ENCODE measurements around the gene DNAH2. TPM values are rescaled to one million over a fixed set of nuclear protein-coding genes. Genes with fewer than 3 reads are reported as not detected.

DNAH2 gene
- total and polyA plus RNA-seq, 2 of the 4 experiments (the other 2 are of a cell fraction), result under 0.01 to 0.02 TPM

- intact Hi-C loops (cut with micrococcal nuclease), result no loop called here
- no peaks in the 10 kb centered on the region for H3K9me3 ChIP-seq (ENCODE audit: control insufficient read depth, insufficient read depth, low read length)
- H3K4me3 ChIP-seq (ENCODE audit: insufficient read depth, low read depth, low read length), result no peak overlapping the region
- H3K56ac ChIP-seq (ENCODE audit: extremely low read depth, insufficient read depth, low read length), result no peak overlapping the region
- no peak overlapping the region for H2AK9ac ChIP-seq (replicated peaks; ENCODE audit: low read depth, low read length, poor library complexity)
- H3K27me3 ChIP-seq (ENCODE audit: control insufficient read depth, insufficient read depth, low read length), result peaks cover 20% of the 10 kb centered on the region
- H3K23ac ChIP-seq (ENCODE audit: low read depth, low read length), result no peak overlapping the region
- no peak overlapping the region for H3K4ac ChIP-seq (ENCODE audit: low read depth, low read length)
- no peak overlapping the region for H4K91ac ChIP-seq (ENCODE audit: insufficient read depth, low read depth, low read length)
- in situ Hi-C loops (cut with MboI; ENCODE audit: low sequenced_read_pairs), result no loop called here
- no peak for DNase-seq
- POLR2A ChIA-PET (ENCODE audit: unreplicated experiment), result no interaction called here
- no peak for ATAC-seq (ENCODE audit: low read depth)
- H3K79me1 ChIP-seq (ENCODE audit: low read depth in 1 of 2, low read length in 2 of 2), result no peaks in the 10 kb centered on the region
- CTCF ChIA-PET, result no interaction called here
- H3K4me1 ChIP-seq (ENCODE audit: control insufficient read depth, insufficient read depth, low read length), result no peaks in the 10 kb centered on the region; the same call in 1 of the 2 replicates
- WGBS, 2 experiments (ENCODE audit: extremely low coverage in 2 of 2, insufficient read length in 1 of 2), result no CpG with 5 or more reads among the region's 3 CpGs
- BruUV-seq (replicated peaks), result no TSS peak
- dilution Hi-C loops (cut with HindIII; ENCODE audit: low sequenced_read_pairs, unreplicated experiment), result no loop called here
- no peaks in the 10 kb centered on the region for H3K9me1 ChIP-seq (ENCODE audit: insufficient read depth, low read length)
- H2BK20ac ChIP-seq (ENCODE audit: low read depth, low read length), result no peak overlapping the region
- H2BK5ac ChIP-seq (ENCODE audit: low read depth, low read length, poor library complexity, severe bottlenecking), result no peak overlapping the region
- no peak overlapping the region for H2AK5ac ChIP-seq (ENCODE audit: low read depth, low read length)
- H3K14ac ChIP-seq (replicated peaks; ENCODE audit: low read depth, low read length), result no peak overlapping the region
- H4K8ac ChIP-seq (ENCODE audit: low read depth in 2 of 2, low read length in 2 of 2), result no peak overlapping the region
- no peak overlapping the region for H2BK15ac ChIP-seq (ENCODE audit: low read depth, low read length)
- TF ChIP-seq BHLHE40 (IDR thresholded peaks at IDR 0.05; ENCODE audit: low read depth, low read length), result no peak
- TF ChIP-seq SMC3 (IDR thresholded peaks at IDR 0.05; ENCODE audit: low read depth, low read length), result no peak
- no peak for TF ChIP-seq NFE2L2 (IDR thresholded peaks at IDR 0.05; ENCODE audit: low read depth, low read length)
- TF ChIP-seq MAZ (IDR thresholded peaks at IDR 0.05; ENCODE audit: borderline replicate concordance, low read depth, low read length), result no peak
- TF ChIP-seq, protein P1, sequence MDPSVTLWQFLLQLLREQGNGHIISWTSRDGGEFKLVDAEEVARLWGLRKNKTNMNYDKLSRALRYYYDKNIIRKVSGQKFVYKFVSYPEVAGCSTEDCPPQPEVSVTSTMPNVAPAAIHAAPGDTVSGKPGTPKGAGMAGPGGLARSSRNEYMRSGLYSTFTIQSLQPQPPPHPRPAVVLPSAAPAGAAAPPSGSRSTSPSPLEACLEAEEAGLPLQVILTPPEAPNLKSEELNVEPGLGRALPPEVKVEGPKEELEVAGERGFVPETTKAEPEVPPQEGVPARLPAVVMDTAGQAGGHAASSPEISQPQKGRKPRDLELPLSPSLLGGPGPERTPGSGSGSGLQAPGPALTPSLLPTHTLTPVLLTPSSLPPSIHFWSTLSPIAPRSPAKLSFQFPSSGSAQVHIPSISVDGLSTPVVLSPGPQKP (IDR thresholded peaks at IDR 0.05; ENCODE audit: borderline replicate concordance, low read depth, low read length), result no peak
- TF ChIP-seq, protein P2, sequence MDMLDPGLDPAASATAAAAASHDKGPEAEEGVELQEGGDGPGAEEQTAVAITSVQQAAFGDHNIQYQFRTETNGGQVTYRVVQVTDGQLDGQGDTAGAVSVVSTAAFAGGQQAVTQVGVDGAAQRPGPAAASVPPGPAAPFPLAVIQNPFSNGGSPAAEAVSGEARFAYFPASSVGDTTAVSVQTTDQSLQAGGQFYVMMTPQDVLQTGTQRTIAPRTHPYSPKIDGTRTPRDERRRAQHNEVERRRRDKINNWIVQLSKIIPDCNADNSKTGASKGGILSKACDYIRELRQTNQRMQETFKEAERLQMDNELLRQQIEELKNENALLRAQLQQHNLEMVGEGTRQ (IDR thresholded peaks at IDR 0.05; ENCODE audit: low read depth, low read length), result no peak
- TF ChIP-seq RCOR1 (IDR thresholded peaks at IDR 0.05; ENCODE audit: insufficient replicate concordance, low read length), result no peak
- no peak for TF ChIP-seq CHD1 (IDR thresholded peaks at IDR 0.05; ENCODE audit: low read depth, low read length)
- TF ChIP-seq POLR2A (IDR thresholded peaks at IDR 0.05; ENCODE audit: low read depth, low read length), result no peak
- no peak for TF ChIP-seq FOS (IDR thresholded peaks at IDR 0.05; ENCODE audit: low read depth, low read length)
- no peak for TF ChIP-seq MXI1 (IDR thresholded peaks at IDR 0.05; ENCODE audit: borderline replicate concordance, low read depth, low read length)
- TF ChIP-seq RFX5 (IDR thresholded peaks at IDR 0.05; ENCODE audit: low read depth, low read length), result no peak
- no peak for TF ChIP-seq MAFK (IDR thresholded peaks at IDR 0.05; ENCODE audit: low read depth, low read length)
- TF ChIP-seq RAD21 (IDR thresholded peaks at IDR 0.05; ENCODE audit: low read length), result no peak
- TF ChIP-seq CTCF (conservative IDR thresholded peaks at IDR 0.05; ENCODE audit: low read depth, low read length), result no peak
- no peak for TF ChIP-seq CEBPB (IDR thresholded peaks at IDR 0.05; ENCODE audit: low read depth, low read length)
- no peak overlapping the region for H2BK120ac ChIP-seq (ENCODE audit: low read depth, low read length)
- H3K9ac ChIP-seq (ENCODE audit: low read depth, low read length), result no peak overlapping the region
- H3K36me3 ChIP-seq (ENCODE audit: control insufficient read depth, insufficient read depth, low read length), result no peaks in the 10 kb centered on the region
- no peak overlapping the region for H2AFZ ChIP-seq (replicated peaks; ENCODE audit: low read length, poor library complexity)
- H4K20me1 ChIP-seq (ENCODE audit: insufficient read depth, low read length), result no peaks in the 10 kb centered on the region
- H3K18ac ChIP-seq (ENCODE audit: low read depth, low read length), result no peak overlapping the region
- H3K4me2 ChIP-seq (ENCODE audit: low read depth, low read length), result no peak overlapping the region
- H3K27ac ChIP-seq (ENCODE audit: insufficient read depth, low read length), result no peak overlapping the region
- H4K5ac ChIP-seq (ENCODE audit: low read depth, low read length), result no peak overlapping the region
These were observed 93.7 kb downstream of the DNAH2 start for GRCh38 chr17:7811251-7811650.
